K562 (cell line): ENCODE results near the gene GPAT3. TPM values are rescaled to one million over a fixed set of nuclear protein-coding genes. Genes with fewer than 3 reads are reported as not detected.

Experiments used
- ATAC-seq: fragments of 200-7000 bp; cut with Tn5 transposase; 3 replicates; pipeline ENCODE4 v1.9.1; 2020; ENCODE audit warnings: moderate library complexity
- BruUV-seq: library from RNA; stranded (reverse); fragments of 400-500 nt; replicated peaks from 2 replicates; lab custom pipeline; 2021; lab: Mats Ljungman, UMichigan
- CTCF ChIA-PET: fragments of 300-600 bp; formaldehyde crosslinking; extraction: SDS; loops from one replicate; lab custom pipeline; 2021; ENCODE audit warnings: low intra/inter-chr PET ratio; lab: Yijun Ruan, JAX
- POLR2A ChIA-PET: fragments of 300-600, 350-650 bp; sonication (Branson Sonifier 250); formaldehyde crosslinking; extraction: SDS; loops from one replicate; lab custom pipeline; 2021; ENCODE audit warnings: antibody characterized with exemption, inconsistent platforms; lab: Yijun Ruan, JAX
- DNase-seq, 4 experiments: peaks; one replicate each; pipeline versions ENCODE4 v3.0.0 to v3.0.0-alpha.2; 2011 to 2018; ENCODE audit warnings: low spot score in 3 of 4, mixed read lengths in 3 of 4; ENCODE audit errors: extremely low read depth in 1 of 4
- FAIRE-seq: peaks from 2 replicates; lab custom pipeline; 2011; peaks lifted over from hg19 to GRCh38; lab: Jason Lieb, UNC
- H2AFZ ChIP-seq: 2 replicates; pipeline ENCODE4 v1.6.0; 2011; ENCODE audit warnings: low read depth, low read length, control low read depth, inconsistent platforms
- H3K27ac ChIP-seq: fragments of 200-600 bp; 3 replicates; pipeline ENCODE4 v1.8.0; 2011; ENCODE audit warnings: low read depth, mild to moderate bottlenecking, control low read depth, inconsistent platforms, low read length, moderate library complexity, mixed read lengths; ENCODE audit errors: extremely low read depth
- H3K27me3 ChIP-seq, 2 experiments: fragments of 300-600 bp in 1 of 2; 2 replicates in 1 of 2; 3 replicates in 1 of 2; pipeline versions ENCODE4 v1.6.0 to v1.8.0; 2011; ENCODE audit warnings: inconsistent platforms in 2 of 2, low read length in 2 of 2, mild to moderate bottlenecking in 1 of 2, mixed read lengths in 1 of 2, moderate library complexity in 1 of 2; ENCODE audit not compliant: control insufficient read depth in 2 of 2, insufficient read depth in 2 of 2
- H3K36me3 ChIP-seq: fragments of 300-600 bp; 3 replicates; pipeline ENCODE4 v1.8.0; 2011; ENCODE audit warnings: mild to moderate bottlenecking, low read length, inconsistent platforms; ENCODE audit not compliant: control insufficient read depth, insufficient read depth
- H3K4me1 ChIP-seq, 2 experiments: fragments of 200-600 bp in 1 of 2; replicated peaks in 1 of 2; 2 replicates in 1 of 2; 3 replicates in 1 of 2; pipeline versions ENCODE4 v1.5.1 to v1.8.0; 2011; ENCODE audit warnings: inconsistent platforms in 2 of 2, low read length in 2 of 2, mild to moderate bottlenecking in 1 of 2, mixed read lengths in 1 of 2, moderate library complexity in 1 of 2; ENCODE audit not compliant: control insufficient read depth in 2 of 2, insufficient read depth in 2 of 2
- H3K4me2 ChIP-seq: 2 replicates; pipeline ENCODE4 v1.6.1; 2011; ENCODE audit warnings: low read length, control low read depth, inconsistent platforms, mixed read lengths; ENCODE audit not compliant: insufficient read depth
- H3K4me3 ChIP-seq: fragments of 200-600 bp; sonication (generic), shearing (Covaris generic); 2 replicates; pipeline ENCODE4 v1.5.1; 2016; ENCODE audit warnings: control low read depth, inconsistent platforms
- H3K79me2 ChIP-seq: fragments of 200-600 bp; 3 replicates; pipeline ENCODE4 v1.8.0; 2011; ENCODE audit warnings: low read length, inconsistent platforms; ENCODE audit not compliant: control insufficient read depth, insufficient read depth
- H3K9ac ChIP-seq, 2 experiments: 2 replicates each; pipeline versions ENCODE4 v1.6.0 to v1.6.1; 2011; ENCODE audit warnings: low read depth in 2 of 2, low read length in 2 of 2, control low read depth in 1 of 2, inconsistent platforms in 1 of 2, mild to moderate bottlenecking in 1 of 2, mixed read lengths in 1 of 2; ENCODE audit not compliant: insufficient read depth in 1 of 2
- H3K9me1 ChIP-seq: one replicate; pipeline ENCODE4 v1.6.0; 2011; ENCODE audit warnings: inconsistent platforms, mild to moderate bottlenecking, low read length, moderate library complexity; ENCODE audit not compliant: control insufficient read depth, insufficient read depth
- H3K9me3 ChIP-seq: replicated peaks from 2 replicates; pipeline ENCODE4 v1.5.1; 2011; ENCODE audit warnings: low read depth, low read length, inconsistent platforms; ENCODE audit not compliant: control insufficient read depth, insufficient read depth
- H4K20me1 ChIP-seq: replicated peaks from 2 replicates; pipeline ENCODE4 v1.6.1; 2011; ENCODE audit warnings: low read length, inconsistent platforms, mixed read lengths; ENCODE audit not compliant: control insufficient read depth, insufficient read depth
- CREM ChIP-seq: IDR thresholded peaks from 2 replicates; pipeline ENCODE4 v1.6.1; 2014; ENCODE audit warnings: antibody characterized with exemption, low read depth
- FOXJ2 ChIP-seq: fragments of 200-800 bp; sonication (Bioruptor generic); IDR thresholded peaks from 2 replicates; pipeline ENCODE4 v1.6.1; 2016; ENCODE audit warnings: missing genetic modification characterization, missing compliant biosample characterization
- FOXK1 ChIP-seq: sonication (generic); formaldehyde crosslinking; IDR thresholded peaks from 2 replicates; pipeline ENCODE4 v1.8.0; 2022; ENCODE audit warnings: missing genetic modification reagents, mild to moderate bottlenecking, borderline replicate concordance
- HNRNPH1 ChIP-seq: fragments of 200-400 bp; formaldehyde crosslinking; optimal IDR thresholded peaks from 2 replicates; pipeline ENCODE3; 2017; ENCODE audit warnings: low read depth, mild to moderate bottlenecking, low read length, moderate library complexity
- MLX ChIP-seq, 2 experiments: fragments of 450-650 bp in 1 of 2; sonication (generic) in 1 of 2; formaldehyde crosslinking; conservative IDR thresholded peaks; 2 replicates each; pipeline versions ENCODE4 v1.4.0 to v1.8.1; 2020 to 2022; ENCODE audit warnings: mild to moderate bottlenecking in 1 of 2, missing genetic modification reagents in 1 of 2
- NELFE ChIP-seq: IDR thresholded peaks from 2 replicates; pipeline ENCODE4 v1.6.1; 2011; ENCODE audit warnings: mild to moderate bottlenecking; ENCODE audit not compliant: insufficient read depth, insufficient read length
- SRSF9 ChIP-seq: fragments of 200-400 bp; formaldehyde crosslinking; IDR thresholded peaks from 2 replicates; pipeline ENCODE4 v1.6.1; 2017; ENCODE audit warnings: low read depth, low read length, borderline replicate concordance
- TEAD4 ChIP-seq, 2 experiments: sonication (generic) in 1 of 2; formaldehyde crosslinking in 1 of 2; IDR thresholded peaks; 2 replicates each; pipeline versions ENCODE4 v1.6.1 to v1.8.0; 2012 to 2022; ENCODE audit warnings: borderline replicate concordance in 1 of 2, inconsistent platforms in 1 of 2, low read length in 1 of 2, mild to moderate bottlenecking in 1 of 2, missing genetic modification reagents in 1 of 2
- ZC3H4 ChIP-seq: sonication (generic); formaldehyde crosslinking; IDR thresholded peaks from 2 replicates; pipeline ENCODE4 v1.9.0; 2021; ENCODE audit warnings: missing genetic modification reagents, borderline replicate concordance
- ZFP36 ChIP-seq: fragments of 150-350 bp; IDR thresholded peaks from 2 replicates; pipeline ENCODE4 v1.6.1; 2018; ENCODE audit warnings: low read length, low read depth; ENCODE audit not compliant: partially characterized antibody
- ZNF124 ChIP-seq: sonication (generic); formaldehyde crosslinking; IDR thresholded peaks from 2 replicates; pipeline ENCODE4 v1.8.1; 2022; ENCODE audit warnings: missing genetic modification reagents
- ZNF134 ChIP-seq: fragments of 250-450 bp; sonication (Bioruptor Pico); conservative IDR thresholded peaks from 2 replicates; pipeline ENCODE4 v1.4.0; 2020
- ZNF197 ChIP-seq: fragments of 200-800 bp; sonication (Bioruptor generic); IDR thresholded peaks from 2 replicates; pipeline ENCODE4 v1.6.1; 2016; ENCODE audit warnings: low read depth, missing genetic modification characterization, missing compliant biosample characterization
- WGBS: fragments of 100-300 bp; shearing (Covaris generic); methylation state at CpG from one replicate; pipeline ENCODE4 v1.1.6; 2016; ENCODE audit warnings: low coverage, mixed read lengths; ENCODE audit not compliant: insufficient coverage; ENCODE audit errors: missing lambda C conversion rate; 5-methylcytosine and 5-hydroxymethylcytosine counted together
- in situ Hi-C: fragments of 300-500 bp; cut with MboI; formaldehyde crosslinking; loops from 4 replicates; pipeline ENCODE4 v1.15.0; 2018; ENCODE audit warnings: inconsistent platforms, mixed read lengths
- intact Hi-C: fragments of 100-400 bp; cut with micrococcal nuclease; formaldehyde crosslinking; loops from 2 replicates; pipeline ENCODE4 v1.14.2; 2022
- polyA plus RNA-seq, 8 experiments: library from polyadenylated mRNA; depleted of rRNA in 4 of 8; stranded (reverse) in 5 of 8; unstranded in 3 of 8; fragments of >200 nt; fragmentation: Nextera tagmentation in 2 of 8; fragmentation: Illumina TruSeq in 1 of 8; extraction: Ambion mirVana in 2 of 8; extraction: Trizol in 1 of 8; gene quantifications; 2 replicates each; pipeline versions ENCODE4 v1.2.1 to v1.2.3, GENCODE V29; 2011 to 2014; ENCODE audit warnings: inconsistent platforms in 1 of 8, missing spikeins in 1 of 8
- total RNA-seq, 7 experiments: library from RNA; depleted of rRNA in 6 of 7; stranded (reverse); fragments of >200 nt in 6 of 7; fragmentation: Illumina TruSeq in 2 of 7; extraction: Trizol in 2 of 7; gene quantifications; 2 replicates each; pipeline versions ENCODE4 v1.2.1 to v1.2.3, GENCODE V29; 2011 to 2021; ENCODE audit warnings: low replicate concordance in 1 of 7
- TF ChIP-seq, protein P1 (sequence below): sonication (generic); IDR thresholded peaks from 2 replicates; pipeline ENCODE4 v1.6.1; 2016
- TF ChIP-seq, protein P2 (sequence below): fragments of 450-650 bp; IDR thresholded peaks from 2 replicates; pipeline ENCODE4 v1.7.1; 2018; ENCODE audit warnings: mild to moderate bottlenecking, low read depth; ENCODE audit not compliant: partially characterized antibody
- TF ChIP-seq, protein P3 (sequence below): sonication (generic); formaldehyde crosslinking; IDR thresholded peaks from 2 replicates; pipeline ENCODE4 v1.8.1; 2023; ENCODE audit warnings: mild to moderate bottlenecking, missing genetic modification reagents, moderate library complexity

Gene GPAT3
- total and polyA plus RNA-seq, 9 of the 15 experiments (the other 6 are each of a cell fraction or from before 2014, with no cell fraction given): 4.1 to 16.1 (median 13.1) TPM

DNA sequence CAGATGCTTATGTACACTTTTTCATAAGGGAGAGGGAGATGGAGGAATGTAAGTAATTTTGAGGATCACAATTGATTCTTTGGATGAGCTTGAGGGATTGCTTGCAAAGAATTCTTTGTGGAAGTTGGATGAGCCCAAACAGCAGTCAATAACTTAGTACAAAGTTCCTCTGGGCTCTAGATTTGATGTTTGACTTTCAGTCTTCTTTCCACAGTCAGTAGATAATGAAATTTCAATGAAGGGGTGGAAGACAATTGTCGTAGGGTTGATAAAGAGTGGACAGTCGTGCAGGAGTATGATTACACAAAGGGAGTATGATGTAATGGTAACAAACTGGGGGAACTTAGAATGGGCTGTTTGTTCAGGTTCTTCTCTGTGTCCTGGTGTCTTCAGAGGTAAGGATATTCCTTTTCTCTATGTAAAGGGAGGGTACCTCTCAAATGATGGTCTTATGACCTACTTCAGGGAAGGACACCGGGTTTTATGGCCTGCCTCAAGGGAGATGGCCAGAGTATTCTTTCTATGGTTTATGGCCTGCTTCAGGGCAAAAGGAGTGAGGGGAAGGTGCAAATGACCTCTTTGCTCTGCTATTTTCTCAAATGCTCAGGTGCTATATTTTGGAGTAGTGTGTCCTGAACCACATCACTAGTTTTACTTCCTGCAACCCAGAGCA is 49.3 kb upstream of the GPAT3 start:
- H3K27ac ChIP-seq: peak overlapping the region; percentile 66
- H3K36me3 ChIP-seq: peaks cover 3% of the 10 kb centered on the region; the same call in 1 of the 3 replicates
- POLR2A ChIA-PET: interaction anchor here (0.6 to 1.4 kb wide), 4 partner anchors 9 to 1156 kb away, joined by 3 to 5 read pairs (median 4); no protein-coding TSS in a partner anchor
- no peaks in the 10 kb centered on the region for H3K27me3 ChIP-seq
- peak overlapping the region; percentile 58 for H3K4me2 ChIP-seq
- CTCF ChIA-PET: no interaction called here
- peak overlapping the region in 1 of 2 experiments; percentile 49; a peak in 2 of 4 replicates for H3K9ac ChIP-seq
- H3K4me1 ChIP-seq: peaks cover 19 to 37% of the 10 kb centered on the region in 2 experiments
- no peak overlapping the region for H3K4me3 ChIP-seq
- H3K79me2 ChIP-seq: peaks cover 21% of the 10 kb centered on the region
- no peaks in the 10 kb centered on the region for H3K9me1 ChIP-seq
- ATAC-seq (peak; percentile 22), DNase-seq (peak in 2 of 4 experiments; percentile 54 to 70), FAIRE-seq (peak; percentile 29)
- no TSS peak for BruUV-seq
- 3% methylated on average over 3 of the region's 3 CpGs for WGBS
- H4K20me1 ChIP-seq: no peaks in the 10 kb centered on the region
- intact Hi-C loops (no loop called here), in situ Hi-C loops (no loop called here)
- H3K9me3 ChIP-seq: no peaks in the 10 kb centered on the region
- peak overlapping the region; percentile 75 for H2AFZ ChIP-seq
- TF ChIP-seq MLX (CRISPR knock-in tag; conservative IDR thresholded peaks at IDR 0.05) (no peak), ZNF124 (CRISPR knock-in tag) (no peak), ZFP36 (no peak), FOXK1 (CRISPR knock-in tag) (no peak), SRSF9 (no peak), TEAD4 (IDR thresholded peaks at IDR 0.05; ENCODE audit: low read length) (peak; percentile 48), TEAD4 (CRISPR knock-in tag; IDR thresholded peaks at IDR 0.05; ENCODE audit: borderline replicate concordance) (no peak), NELFE (no peak), ZNF197 (CRISPR knock-in tag) (no peak), FOXJ2 (tag) (no peak), ZNF134 (CRISPR knock-in tag) (no peak), CREM (peak; percentile 24; the same call in 1 of the 2 replicates), ZC3H4 (CRISPR knock-in tag) (no peak), HNRNPH1 (no peak)
- TF ChIP-seq, protein P1, sequence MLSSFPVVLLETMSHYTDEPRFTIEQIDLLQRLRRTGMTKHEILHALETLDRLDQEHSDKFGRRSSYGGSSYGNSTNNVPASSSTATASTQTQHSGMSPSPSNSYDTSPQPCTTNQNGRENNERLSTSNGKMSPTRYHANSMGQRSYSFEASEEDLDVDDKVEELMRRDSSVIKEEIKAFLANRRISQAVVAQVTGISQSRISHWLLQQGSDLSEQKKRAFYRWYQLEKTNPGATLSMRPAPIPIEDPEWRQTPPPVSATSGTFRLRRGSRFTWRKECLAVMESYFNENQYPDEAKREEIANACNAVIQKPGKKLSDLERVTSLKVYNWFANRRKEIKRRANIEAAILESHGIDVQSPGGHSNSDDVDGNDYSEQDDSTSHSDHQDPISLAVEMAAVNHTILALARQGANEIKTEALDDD: no peak
- TF ChIP-seq, protein P2, sequence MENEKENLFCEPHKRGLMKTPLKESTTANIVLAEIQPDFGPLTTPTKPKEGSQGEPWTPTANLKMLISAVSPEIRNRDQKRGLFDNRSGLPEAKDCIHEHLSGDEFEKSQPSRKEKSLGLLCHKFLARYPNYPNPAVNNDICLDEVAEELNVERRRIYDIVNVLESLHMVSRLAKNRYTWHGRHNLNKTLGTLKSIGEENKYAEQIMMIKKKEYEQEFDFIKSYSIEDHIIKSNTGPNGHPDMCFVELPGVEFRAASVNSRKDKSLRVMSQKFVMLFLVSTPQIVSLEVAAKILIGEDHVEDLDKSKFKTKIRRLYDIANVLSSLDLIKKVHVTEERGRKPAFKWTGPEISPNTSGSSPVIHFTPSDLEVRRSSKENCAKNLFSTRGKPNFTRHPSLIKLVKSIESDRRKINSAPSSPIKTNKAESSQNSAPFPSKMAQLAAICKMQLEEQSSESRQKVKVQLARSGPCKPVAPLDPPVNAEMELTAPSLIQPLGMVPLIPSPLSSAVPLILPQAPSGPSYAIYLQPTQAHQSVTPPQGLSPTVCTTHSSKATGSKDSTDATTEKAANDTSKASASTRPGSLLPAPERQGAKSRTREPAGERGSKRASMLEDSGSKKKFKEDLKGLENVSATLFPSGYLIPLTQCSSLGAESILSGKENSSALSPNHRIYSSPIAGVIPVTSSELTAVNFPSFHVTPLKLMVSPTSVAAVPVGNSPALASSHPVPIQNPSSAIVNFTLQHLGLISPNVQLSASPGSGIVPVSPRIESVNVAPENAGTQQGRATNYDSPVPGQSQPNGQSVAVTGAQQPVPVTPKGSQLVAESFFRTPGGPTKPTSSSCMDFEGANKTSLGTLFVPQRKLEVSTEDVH: no peak
- TF ChIP-seq, protein P3, sequence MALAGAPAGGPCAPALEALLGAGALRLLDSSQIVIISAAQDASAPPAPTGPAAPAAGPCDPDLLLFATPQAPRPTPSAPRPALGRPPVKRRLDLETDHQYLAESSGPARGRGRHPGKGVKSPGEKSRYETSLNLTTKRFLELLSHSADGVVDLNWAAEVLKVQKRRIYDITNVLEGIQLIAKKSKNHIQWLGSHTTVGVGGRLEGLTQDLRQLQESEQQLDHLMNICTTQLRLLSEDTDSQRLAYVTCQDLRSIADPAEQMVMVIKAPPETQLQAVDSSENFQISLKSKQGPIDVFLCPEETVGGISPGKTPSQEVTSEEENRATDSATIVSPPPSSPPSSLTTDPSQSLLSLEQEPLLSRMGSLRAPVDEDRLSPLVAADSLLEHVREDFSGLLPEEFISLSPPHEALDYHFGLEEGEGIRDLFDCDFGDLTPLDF (CRISPR knock-in tag): no peak
